SK-N-SH (cell line): ENCODE data around the gene RASSF1.

Source experiments
- EP300 ChIP-seq, 2 experiments: IDR thresholded peaks; 2 replicates each; pipeline versions ENCODE4 v1.4.0 to v1.6.1; 2012; ENCODE audit warnings: borderline replicate concordance in 1 of 2, low read depth in 1 of 2, low read length in 1 of 2
- EZH2phosphoT487 ChIP-seq: fragments of 200-600 bp; sonication (generic); IDR thresholded peaks from 2 replicates; pipeline ENCODE4 v1.6.1; 2017; ENCODE audit warnings: low read depth, mixed run types, mild to moderate bottlenecking, antibody characterized with exemption, moderate library complexity, borderline replicate concordance
- JUND ChIP-seq: IDR thresholded peaks from 2 replicates; pipeline ENCODE4 v1.4.0; 2012
- MXI1 ChIP-seq: IDR thresholded peaks from 2 replicates; pipeline ENCODE4 v1.6.1; 2012; ENCODE audit warnings: mild to moderate bottlenecking, low read depth, low read length, improper control_type of control experiment
- RXRA ChIP-seq: IDR thresholded peaks from 2 replicates; pipeline ENCODE4 v1.4.0; 2012; ENCODE audit warnings: low read depth, mild to moderate bottlenecking, borderline replicate concordance
- SIN3A ChIP-seq: IDR thresholded peaks from 2 replicates; pipeline ENCODE4 v1.6.1; 2012; ENCODE audit warnings: low read depth, mild to moderate bottlenecking, low read length, moderate library complexity, borderline replicate concordance
- SMC3 ChIP-seq: IDR thresholded peaks from 2 replicates; pipeline ENCODE4 v1.6.1; 2012; ENCODE audit warnings: low read depth, low read length, improper control_type of control experiment
- TAF1 ChIP-seq: IDR thresholded peaks from 2 replicates; pipeline ENCODE4 v1.6.1; 2012; ENCODE audit warnings: low read depth, mild to moderate bottlenecking, low read length, moderate library complexity, borderline replicate concordance
- YY1 ChIP-seq: IDR thresholded peaks from 2 replicates; pipeline ENCODE4 v1.4.0; 2012; ENCODE audit warnings: low read depth, mild to moderate bottlenecking
- TF ChIP-seq, protein P1 (sequence below): fragments of 200-600 bp; sonication (generic); IDR thresholded peaks from 2 replicates; pipeline ENCODE4 v1.6.1; 2017; ENCODE audit warnings: antibody characterized with exemption, mild to moderate bottlenecking, moderate library complexity

DNA sequence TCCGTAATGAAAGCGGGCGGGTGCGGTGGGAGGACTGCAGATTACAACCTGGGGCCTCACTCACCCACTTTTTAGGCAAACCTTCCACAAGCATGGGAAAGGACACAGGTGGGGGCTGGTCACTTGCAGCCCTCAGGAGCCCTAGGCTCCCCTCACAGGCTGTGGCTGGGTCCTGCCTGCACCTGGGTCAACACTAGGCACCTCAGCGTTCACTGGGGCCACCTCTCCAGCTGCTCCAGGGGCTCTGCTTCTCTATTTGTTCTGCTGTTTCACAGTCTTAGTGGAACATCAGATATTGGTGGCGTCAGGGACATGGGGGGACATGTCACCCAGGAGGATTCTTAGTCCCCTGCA, 48.8 kb upstream of the RASSF1 start:
- TF ChIP-seq YY1 (no peak), RXRA (no peak), EZH2phosphoT487 (no peak), JUND (no peak), EP300 (IDR thresholded peaks at IDR 0.05; ENCODE audit: borderline replicate concordance in 1 of 2, low read depth in 1 of 2, low read length in 1 of 2) (no peak), TAF1 (no peak), SIN3A (no peak), MXI1 (no peak), SMC3 (no peak)
- TF ChIP-seq, protein P1, sequence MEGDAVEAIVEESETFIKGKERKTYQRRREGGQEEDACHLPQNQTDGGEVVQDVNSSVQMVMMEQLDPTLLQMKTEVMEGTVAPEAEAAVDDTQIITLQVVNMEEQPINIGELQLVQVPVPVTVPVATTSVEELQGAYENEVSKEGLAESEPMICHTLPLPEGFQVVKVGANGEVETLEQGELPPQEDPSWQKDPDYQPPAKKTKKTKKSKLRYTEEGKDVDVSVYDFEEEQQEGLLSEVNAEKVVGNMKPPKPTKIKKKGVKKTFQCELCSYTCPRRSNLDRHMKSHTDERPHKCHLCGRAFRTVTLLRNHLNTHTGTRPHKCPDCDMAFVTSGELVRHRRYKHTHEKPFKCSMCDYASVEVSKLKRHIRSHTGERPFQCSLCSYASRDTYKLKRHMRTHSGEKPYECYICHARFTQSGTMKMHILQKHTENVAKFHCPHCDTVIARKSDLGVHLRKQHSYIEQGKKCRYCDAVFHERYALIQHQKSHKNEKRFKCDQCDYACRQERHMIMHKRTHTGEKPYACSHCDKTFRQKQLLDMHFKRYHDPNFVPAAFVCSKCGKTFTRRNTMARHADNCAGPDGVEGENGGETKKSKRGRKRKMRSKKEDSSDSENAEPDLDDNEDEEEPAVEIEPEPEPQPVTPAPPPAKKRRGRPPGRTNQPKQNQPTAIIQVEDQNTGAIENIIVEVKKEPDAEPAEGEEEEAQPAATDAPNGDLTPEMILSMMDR: no peak
